22Rv1 (cell line): ENCODE results near the gene IL3.

Experiments
- ZFX ChIP-seq: fragments of 450-650 bp; IDR thresholded peaks from 2 replicates; pipeline ENCODE4 v1.6.1; 2017; ENCODE audit warnings: antibody characterized with exemption, borderline replicate concordance
- TF ChIP-seq, protein P1 (sequence below): fragments of 450-650 bp; IDR thresholded peaks from 2 replicates; pipeline ENCODE4 v1.5.1; 2017; ENCODE audit warnings: mild to moderate bottlenecking

DNA sequence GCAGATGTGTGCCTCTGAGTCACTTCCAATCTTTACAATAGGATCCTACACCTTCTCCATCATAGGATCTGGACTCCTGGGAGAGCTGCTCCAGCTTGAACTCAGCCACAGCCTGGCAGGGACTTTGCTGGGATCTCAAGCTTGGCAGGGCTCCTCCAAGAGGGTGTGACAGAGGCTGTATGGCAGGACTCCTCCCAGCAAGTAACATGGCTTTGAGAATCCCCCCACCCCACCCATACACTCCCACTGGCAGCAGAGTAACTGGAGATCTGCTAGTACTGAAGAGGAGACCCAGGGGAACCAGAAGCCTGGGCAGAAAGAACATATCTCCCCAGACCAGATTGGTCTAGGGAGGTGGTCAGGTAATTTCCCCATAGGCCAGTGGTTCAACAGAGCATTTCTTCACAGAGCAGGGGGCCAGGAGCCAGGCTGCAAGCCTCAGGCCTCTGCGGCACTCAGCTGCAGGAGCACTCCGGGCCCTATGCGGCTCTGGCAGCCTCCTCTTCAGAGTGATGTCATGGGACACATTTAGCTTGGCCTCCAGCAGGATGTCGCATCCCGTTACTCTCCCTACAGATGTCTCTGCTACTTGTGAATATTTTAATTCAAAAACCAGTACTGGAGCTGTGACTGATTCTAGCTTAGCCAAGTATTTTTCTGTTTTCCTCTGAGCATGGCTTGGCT lies 47.3 kb upstream of the IL3 start:
- TF ChIP-seq, protein P1, sequence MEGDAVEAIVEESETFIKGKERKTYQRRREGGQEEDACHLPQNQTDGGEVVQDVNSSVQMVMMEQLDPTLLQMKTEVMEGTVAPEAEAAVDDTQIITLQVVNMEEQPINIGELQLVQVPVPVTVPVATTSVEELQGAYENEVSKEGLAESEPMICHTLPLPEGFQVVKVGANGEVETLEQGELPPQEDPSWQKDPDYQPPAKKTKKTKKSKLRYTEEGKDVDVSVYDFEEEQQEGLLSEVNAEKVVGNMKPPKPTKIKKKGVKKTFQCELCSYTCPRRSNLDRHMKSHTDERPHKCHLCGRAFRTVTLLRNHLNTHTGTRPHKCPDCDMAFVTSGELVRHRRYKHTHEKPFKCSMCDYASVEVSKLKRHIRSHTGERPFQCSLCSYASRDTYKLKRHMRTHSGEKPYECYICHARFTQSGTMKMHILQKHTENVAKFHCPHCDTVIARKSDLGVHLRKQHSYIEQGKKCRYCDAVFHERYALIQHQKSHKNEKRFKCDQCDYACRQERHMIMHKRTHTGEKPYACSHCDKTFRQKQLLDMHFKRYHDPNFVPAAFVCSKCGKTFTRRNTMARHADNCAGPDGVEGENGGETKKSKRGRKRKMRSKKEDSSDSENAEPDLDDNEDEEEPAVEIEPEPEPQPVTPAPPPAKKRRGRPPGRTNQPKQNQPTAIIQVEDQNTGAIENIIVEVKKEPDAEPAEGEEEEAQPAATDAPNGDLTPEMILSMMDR = no peak
- no peak for TF ChIP-seq ZFX
